Activated CD8-positive, alpha-beta T cell treated with anti-CD3 and anti-CD28 coated beads for 36 hours (primary cell): ENCODE results near the gene ZFP62. TPM values are rescaled to one million over a fixed set of nuclear protein-coding genes. Genes with fewer than 3 reads are reported as not detected.

ENCODE experiments used
- ATAC-seq: fragments of 200-7000 bp; cut with Tn5 transposase; one replicate; pipeline ENCODE4 v1.10.0; 2021; ENCODE audit warnings: mild to moderate bottlenecking, moderate library complexity
- CTCF ChIA-PET: fragments of 350-600 bp; sonication (Branson Sonifier 250); formaldehyde crosslinking; loops from one replicate; lab custom pipeline; 2021; ENCODE audit warnings: antibody characterized with exemption; lab: Charles Lee
- POLR2A ChIA-PET: fragments of 350-600 bp; sonication (Branson Sonifier 250); formaldehyde crosslinking; loops from one replicate; lab custom pipeline; 2021; ENCODE audit warnings: antibody characterized with exemption; lab: Charles Lee
- DNase-seq: peaks from one replicate; pipeline ENCODE4 v3.0.0-alpha.2; 2020
- H3K27ac Mint-ChIP-seq: one replicate; pipeline ENCODE4 v1.8.0; 2021; ENCODE audit warnings: mild to moderate bottlenecking, mixed read lengths
- H3K27me3 Mint-ChIP-seq: one replicate; pipeline ENCODE4 v1.8.0; 2021; ENCODE audit warnings: mixed read lengths
- H3K36me3 Mint-ChIP-seq: one replicate; pipeline ENCODE4 v1.8.0; 2021; ENCODE audit warnings: low read depth, mixed read lengths
- H3K4me1 Mint-ChIP-seq: one replicate; pipeline ENCODE4 v1.8.0; 2021; ENCODE audit warnings: low read depth, mixed read lengths
- H3K4me3 Mint-ChIP-seq: one replicate; pipeline ENCODE4 v1.8.0; 2021; ENCODE audit warnings: mild to moderate bottlenecking, moderate library complexity, mixed read lengths
- H3K9me3 Mint-ChIP-seq: one replicate; pipeline ENCODE4 v1.8.0; 2021; ENCODE audit warnings: mixed read lengths
- intact Hi-C: fragments of 100-400 bp; cut with micrococcal nuclease; formaldehyde crosslinking; loops from one replicate; pipeline ENCODE4 v1.10.0; 2022
- total RNA-seq, 2 experiments: library from RNA; stranded (reverse); gene quantifications; one replicate each; pipeline ENCODE4 v1.2.3, GENCODE V29; 2021
- TF ChIP-seq, protein P1 (sequence below): fragments of 200-600 bp; IDR thresholded peaks from one replicate; pipeline ENCODE4 v1.8.0; 2022; ENCODE audit warnings: antibody characterized with exemption, mild to moderate bottlenecking

Gene ZFP62
- 10 to 100 TPM; 22.2 to 22.6 TPM for total RNA-seq

DNA sequence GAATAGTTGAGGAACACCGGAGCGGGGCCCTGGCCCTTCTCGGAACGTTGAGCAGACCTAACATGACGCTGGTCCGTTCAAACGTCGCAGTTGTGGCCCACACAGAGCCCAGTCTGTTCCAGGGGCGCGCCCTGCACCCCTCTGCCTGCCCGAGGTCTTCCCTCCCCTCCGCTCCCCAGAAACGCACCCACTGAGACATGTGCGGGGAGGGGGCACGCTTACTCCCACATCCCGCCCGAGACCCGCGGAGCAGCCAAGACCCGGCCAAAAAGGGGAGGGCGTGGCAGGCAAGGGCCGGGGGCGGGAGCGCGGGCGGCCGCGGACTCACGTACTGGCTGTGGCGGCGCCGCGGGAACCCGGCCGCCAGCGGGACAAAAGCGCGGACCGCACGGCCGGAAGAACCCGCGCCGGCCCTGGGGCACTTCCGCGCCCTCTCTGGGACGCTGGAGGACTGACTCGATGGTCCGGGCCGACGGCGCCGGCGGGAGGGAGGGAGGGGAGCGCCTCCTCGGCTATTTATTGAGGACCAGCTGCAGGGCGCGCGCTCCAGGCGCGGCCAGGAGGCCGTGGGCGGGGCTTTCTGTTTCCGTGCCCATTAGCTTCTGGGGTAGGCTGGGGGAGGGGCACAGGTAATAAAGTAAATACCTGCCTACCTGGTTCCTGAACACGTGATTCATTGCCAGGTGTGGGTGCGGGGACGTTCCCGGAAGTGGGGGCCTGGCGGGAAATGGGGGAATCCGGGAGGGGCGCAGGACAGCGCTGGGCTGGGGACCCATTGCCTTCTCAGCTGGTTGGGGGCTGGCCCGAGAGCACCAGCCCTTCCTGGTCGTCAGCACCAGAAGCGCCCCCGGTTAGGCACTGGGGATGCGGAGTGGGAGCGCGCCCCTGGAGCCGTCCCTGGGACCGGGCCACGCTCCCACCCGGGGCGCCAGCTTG, at the start of gene ZFP62:
Gene ZFP62, minus strand, starts transcription at position 390 of the 936 bp plus-strand sequence. Its CDS starts 57 bp downstream, at position 333.
- intact Hi-C loops, result loop anchor here (5.0 kb wide), 1 partner anchor 49 kb away; no protein-coding TSS in a partner anchor

DNA sequence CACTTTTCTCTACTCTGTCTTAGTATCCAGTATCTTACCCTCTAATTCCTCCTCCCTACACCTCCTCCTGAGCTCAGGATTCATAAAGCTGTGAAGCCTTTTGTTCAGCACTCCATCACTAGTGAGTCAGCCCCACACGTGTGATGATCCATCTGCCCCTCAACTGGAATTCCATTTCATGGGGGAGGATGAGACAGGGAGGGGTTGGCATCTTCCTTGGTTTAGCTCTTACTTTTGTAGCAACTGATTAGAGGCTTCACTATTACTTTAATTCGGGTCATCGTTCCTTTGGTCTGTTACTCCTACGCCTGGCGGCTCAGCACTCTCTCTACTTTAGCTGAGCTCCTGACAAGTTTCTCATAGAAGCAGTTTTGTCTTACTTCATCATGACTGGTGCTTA, 49.7 kb upstream of the ZFP62 start:
- TF ChIP-seq, protein P1, sequence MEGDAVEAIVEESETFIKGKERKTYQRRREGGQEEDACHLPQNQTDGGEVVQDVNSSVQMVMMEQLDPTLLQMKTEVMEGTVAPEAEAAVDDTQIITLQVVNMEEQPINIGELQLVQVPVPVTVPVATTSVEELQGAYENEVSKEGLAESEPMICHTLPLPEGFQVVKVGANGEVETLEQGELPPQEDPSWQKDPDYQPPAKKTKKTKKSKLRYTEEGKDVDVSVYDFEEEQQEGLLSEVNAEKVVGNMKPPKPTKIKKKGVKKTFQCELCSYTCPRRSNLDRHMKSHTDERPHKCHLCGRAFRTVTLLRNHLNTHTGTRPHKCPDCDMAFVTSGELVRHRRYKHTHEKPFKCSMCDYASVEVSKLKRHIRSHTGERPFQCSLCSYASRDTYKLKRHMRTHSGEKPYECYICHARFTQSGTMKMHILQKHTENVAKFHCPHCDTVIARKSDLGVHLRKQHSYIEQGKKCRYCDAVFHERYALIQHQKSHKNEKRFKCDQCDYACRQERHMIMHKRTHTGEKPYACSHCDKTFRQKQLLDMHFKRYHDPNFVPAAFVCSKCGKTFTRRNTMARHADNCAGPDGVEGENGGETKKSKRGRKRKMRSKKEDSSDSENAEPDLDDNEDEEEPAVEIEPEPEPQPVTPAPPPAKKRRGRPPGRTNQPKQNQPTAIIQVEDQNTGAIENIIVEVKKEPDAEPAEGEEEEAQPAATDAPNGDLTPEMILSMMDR, result no peak
- H3K36me3 Mint-ChIP-seq, result no peaks in the 10 kb centered on the region
- DNase-seq (no peak), ATAC-seq (no peak)
- intact Hi-C loops, result no loop called here
- H3K27me3 Mint-ChIP-seq, result peaks cover 19% of the 10 kb centered on the region
- ChIA-PET POLR2A (no interaction called here), CTCF (no interaction called here)
- H3K27ac Mint-ChIP-seq, result no peak overlapping the region
- H3K9me3 Mint-ChIP-seq, result no peaks in the 10 kb centered on the region
- H3K4me1 Mint-ChIP-seq, result peaks cover 4% of the 10 kb centered on the region
- H3K4me3 Mint-ChIP-seq, result no peak overlapping the region

More for the DNA sequence above, at the start of gene ZFP62:
- H3K36me3 Mint-ChIP-seq, result peaks cover 16% of the 10 kb centered on the region
- no peaks in the 10 kb centered on the region for H3K9me3 Mint-ChIP-seq
- ATAC-seq (peak; percentile 87), DNase-seq (peak; percentile 91)
- POLR2A ChIA-PET, result interaction anchor here (0.7 to 1.8 kb wide), 7 partner anchors 9 to 400 kb away, joined by 3 to 7 read pairs (median 3); partner anchors contain the start of gene TRIM52
- TF ChIP-seq, protein P1, result peak; percentile 13
- CTCF ChIA-PET, result interaction anchor here (0.9 to 1.9 kb wide), 3 partner anchors 8 to 60 kb away, joined by 3 to 5 read pairs (median 5); partner anchors contain the start of gene MGAT1
- H3K4me3 Mint-ChIP-seq, result peak within 1 kb of the TSS; percentile 92
- H3K27me3 Mint-ChIP-seq, result peaks cover 1% of the 10 kb centered on the region
- peak within 1 kb of the TSS; percentile 89 for H3K27ac Mint-ChIP-seq
- H3K4me1 Mint-ChIP-seq, result peaks cover 18% of the 10 kb centered on the region

DNA sequence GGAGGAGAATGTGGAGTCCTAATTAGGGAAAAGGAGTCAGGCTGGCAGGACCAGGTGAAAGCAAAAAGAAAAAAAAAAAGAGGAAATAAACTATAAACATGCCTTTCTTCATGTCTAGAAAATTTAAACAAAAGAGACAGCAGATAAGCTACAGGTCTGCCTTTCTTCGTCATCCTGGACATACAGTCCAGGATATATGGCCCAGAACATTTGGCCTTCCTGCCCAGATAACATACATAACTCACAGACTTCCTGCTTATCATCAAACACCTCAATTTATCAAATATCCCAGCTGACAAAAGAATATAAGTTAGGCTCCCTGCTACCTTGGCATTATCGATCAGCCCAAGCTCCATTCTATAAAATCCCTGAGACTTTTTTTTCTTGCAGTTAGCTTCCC, 49.1 kb upstream of the ZFP62 start:
- intact Hi-C loops, result no loop called here
- ChIA-PET CTCF (no interaction called here), POLR2A (no interaction called here)
- Mint-ChIP-seq H3K36me3 (no peaks in the 10 kb centered on the region), H3K9me3 (no peaks in the 10 kb centered on the region), H3K27ac (no peak overlapping the region), H3K4me3 (no peak overlapping the region), H3K4me1 (peaks cover 4% of the 10 kb centered on the region), H3K27me3 (peaks cover 19% of the 10 kb centered on the region)
- no peak for ATAC-seq
- no peak for DNase-seq
- TF ChIP-seq, protein P1, result no peak

DNA sequence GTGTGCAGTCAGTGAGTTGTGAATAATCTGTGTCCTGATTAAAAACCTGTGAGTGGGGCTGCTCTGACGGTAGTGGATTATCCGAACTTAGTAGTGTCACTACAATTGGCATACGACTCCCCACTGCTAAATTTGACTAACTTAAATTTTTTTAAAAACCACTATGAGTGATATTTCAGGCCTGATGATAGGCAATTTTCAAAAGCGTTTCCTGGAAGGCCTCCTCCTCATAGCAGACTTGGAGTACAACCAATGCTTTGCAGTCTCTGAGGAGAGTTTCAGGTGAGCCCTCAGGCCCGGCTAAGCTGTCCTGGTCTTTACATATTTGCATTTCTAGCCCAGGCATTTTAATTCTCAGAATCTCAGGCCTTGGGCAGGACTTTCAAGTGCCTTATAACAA, 48.7 kb upstream of the ZFP62 start:
- ATAC-seq (no peak), DNase-seq (no peak)
- Mint-ChIP-seq H3K9me3 (no peaks in the 10 kb centered on the region), H3K4me1 (peaks cover 4% of the 10 kb centered on the region), H3K27me3 (peaks cover 19% of the 10 kb centered on the region), H3K36me3 (no peaks in the 10 kb centered on the region), H3K27ac (no peak overlapping the region), H3K4me3 (no peak overlapping the region)
- POLR2A ChIA-PET, result interaction anchor here (0.7 kb wide), 1 partner anchor 33 kb away, joined by 3 read pairs; no protein-coding TSS in a partner anchor
- intact Hi-C loops, result no loop called here
- CTCF ChIA-PET, result no interaction called here
- TF ChIP-seq, protein P1, result no peak
